ENCODE results near the gene TSPAN2. TPM values are rescaled to one million over a fixed set of nuclear protein-coding genes. Genes with fewer than 3 reads are reported as not detected.

TSPAN2 gene
- total RNA-seq, 1 donor from 2014 or later, result 10.6 TPM

- DNase-seq (ENCODE audit: extremely low spot score in 2 of 2), result no peak
- H3K36me3 ChIP-seq, result no peaks in the 10 kb centered on the region
- no peak for TF ChIP-seq POLR2A (IDR thresholded peaks at IDR 0.05)
- TF ChIP-seq, protein P1, sequence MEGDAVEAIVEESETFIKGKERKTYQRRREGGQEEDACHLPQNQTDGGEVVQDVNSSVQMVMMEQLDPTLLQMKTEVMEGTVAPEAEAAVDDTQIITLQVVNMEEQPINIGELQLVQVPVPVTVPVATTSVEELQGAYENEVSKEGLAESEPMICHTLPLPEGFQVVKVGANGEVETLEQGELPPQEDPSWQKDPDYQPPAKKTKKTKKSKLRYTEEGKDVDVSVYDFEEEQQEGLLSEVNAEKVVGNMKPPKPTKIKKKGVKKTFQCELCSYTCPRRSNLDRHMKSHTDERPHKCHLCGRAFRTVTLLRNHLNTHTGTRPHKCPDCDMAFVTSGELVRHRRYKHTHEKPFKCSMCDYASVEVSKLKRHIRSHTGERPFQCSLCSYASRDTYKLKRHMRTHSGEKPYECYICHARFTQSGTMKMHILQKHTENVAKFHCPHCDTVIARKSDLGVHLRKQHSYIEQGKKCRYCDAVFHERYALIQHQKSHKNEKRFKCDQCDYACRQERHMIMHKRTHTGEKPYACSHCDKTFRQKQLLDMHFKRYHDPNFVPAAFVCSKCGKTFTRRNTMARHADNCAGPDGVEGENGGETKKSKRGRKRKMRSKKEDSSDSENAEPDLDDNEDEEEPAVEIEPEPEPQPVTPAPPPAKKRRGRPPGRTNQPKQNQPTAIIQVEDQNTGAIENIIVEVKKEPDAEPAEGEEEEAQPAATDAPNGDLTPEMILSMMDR (IDR thresholded peaks at IDR 0.05), result peak; percentile 68 to 87 (median 84)
Measured at GRCh38 chr1:115112496-115113375, 23.4 kb upstream of the TSPAN2 start.

DNA sequence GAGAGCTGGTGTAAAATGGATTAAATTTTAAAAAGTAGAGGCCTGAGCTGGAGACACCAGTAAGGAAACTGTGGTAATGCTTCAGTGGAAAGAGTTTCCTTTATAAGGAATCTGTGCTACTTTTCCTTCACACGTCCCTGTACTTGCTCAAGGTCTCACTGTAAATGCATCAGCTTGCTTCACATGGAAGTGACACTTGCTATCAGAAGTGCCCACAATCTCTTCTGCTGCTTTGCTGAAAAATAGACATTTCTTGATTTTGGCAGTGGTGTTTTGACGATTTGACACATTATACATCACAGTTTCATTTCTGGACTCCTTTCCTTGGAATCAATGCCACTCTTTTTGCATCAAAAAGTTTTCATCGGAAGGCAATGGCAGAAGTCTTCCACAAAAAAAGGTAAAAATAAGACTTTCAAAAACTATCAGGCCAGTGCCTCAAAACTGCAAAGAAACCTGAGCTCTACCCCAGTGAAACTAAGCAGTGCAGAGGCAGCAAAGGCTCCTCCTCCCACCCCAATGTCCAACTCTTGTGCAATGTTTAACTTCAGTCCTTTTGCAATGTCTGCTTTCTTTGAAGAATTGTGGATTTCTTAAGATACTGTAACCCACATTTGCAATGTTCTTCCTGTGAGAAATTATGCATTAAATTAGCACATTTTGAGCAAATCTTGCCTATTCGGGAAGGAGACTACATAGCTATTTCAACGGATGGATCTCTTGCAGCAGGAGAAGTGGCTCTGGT, 18.4 kb upstream of the TSPAN2 start:
- Histone ChIP-seq H3K27ac (no peak overlapping the region), H3K27me3 (no peaks in the 10 kb centered on the region), H3K4me3 (no peak overlapping the region), H3K36me3 (no peaks in the 10 kb centered on the region), H3K4me1 (no peaks in the 10 kb centered on the region), H3K9me3 (no peaks in the 10 kb centered on the region)
- intact Hi-C loops (cut with DNase I), result no loop called here
- no peak for TF ChIP-seq POLR2AphosphoS5 (IDR thresholded peaks at IDR 0.05; ENCODE audit: insufficient read depth in 1 of 2, low read depth in 1 of 2)
- TF ChIP-seq POLR2A (IDR thresholded peaks at IDR 0.05), result no peak
- TF ChIP-seq, protein P1 (IDR thresholded peaks at IDR 0.05), result no peak
- no peak for DNase-seq (ENCODE audit: extremely low spot score in 2 of 2)

More at GRCh38 chr1:115112496-115113375, 23.4 kb upstream of the TSPAN2 start:
- no peak overlapping the region for H3K4me3 ChIP-seq
- H3K27ac ChIP-seq, result no peak overlapping the region
- H3K27me3 ChIP-seq, result no peaks in the 10 kb centered on the region
- H3K9me3 ChIP-seq, result no peaks in the 10 kb centered on the region
- H3K4me1 ChIP-seq, result no peaks in the 10 kb centered on the region
- intact Hi-C loops (cut with DNase I), result loop anchor here (2.0 kb wide), 1 partner anchor 136 kb away; no protein-coding TSS in a partner anchor

DNA sequence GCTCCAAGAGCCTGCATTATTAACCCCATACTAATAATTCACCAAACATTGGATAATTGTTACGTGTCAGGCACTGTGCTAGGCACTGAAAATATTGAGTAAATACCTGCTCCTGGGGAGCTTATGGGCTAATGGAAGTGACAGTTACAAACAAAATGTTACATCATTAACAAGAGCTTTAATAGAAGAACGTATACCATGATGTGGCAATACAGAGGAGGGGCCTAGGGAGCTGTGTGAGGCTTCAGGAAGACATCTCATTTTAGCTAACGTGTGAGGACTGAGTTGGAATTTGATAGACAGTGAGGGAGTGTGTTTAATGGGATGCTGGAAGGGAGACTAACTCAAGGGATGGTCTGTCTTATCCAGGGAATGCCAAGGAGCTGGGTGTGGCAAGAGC, 16.5 kb upstream of the TSPAN2 start:
- no peaks in the 10 kb centered on the region for H3K36me3 ChIP-seq
- TF ChIP-seq POLR2A (IDR thresholded peaks at IDR 0.05) (no peak), POLR2AphosphoS5 (IDR thresholded peaks at IDR 0.05; ENCODE audit: insufficient read depth in 1 of 2, low read depth in 1 of 2) (no peak)
- TF ChIP-seq, protein P1 (IDR thresholded peaks at IDR 0.05), result no peak
- intact Hi-C loops (cut with DNase I), result no loop called here
- no peak for DNase-seq (ENCODE audit: extremely low spot score in 2 of 2)
- H3K27ac ChIP-seq, result no peak overlapping the region
- H3K27me3 ChIP-seq, result no peaks in the 10 kb centered on the region
- H3K4me1 ChIP-seq, result no peaks in the 10 kb centered on the region
- no peak overlapping the region for H3K4me3 ChIP-seq
- no peaks in the 10 kb centered on the region for H3K9me3 ChIP-seq

DNA sequence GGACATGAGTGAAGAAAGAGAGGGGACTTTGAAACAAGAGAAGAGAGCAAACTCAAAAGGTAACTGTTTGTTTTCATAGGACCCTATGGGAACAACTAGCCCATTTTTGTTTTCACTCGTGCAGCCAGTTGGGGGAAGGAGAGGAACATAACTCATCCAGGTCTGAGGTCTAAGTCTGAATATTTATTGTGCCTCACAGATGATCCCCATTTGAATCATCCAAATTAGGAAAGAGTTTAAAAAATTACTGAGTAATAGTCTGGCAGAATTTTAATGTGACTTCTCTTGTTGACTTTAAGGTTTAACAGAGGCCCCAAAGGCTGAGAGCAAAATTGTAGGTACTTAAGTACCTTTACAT, 10.4 kb upstream of the TSPAN2 start:
- Histone ChIP-seq H3K36me3 (no peaks in the 10 kb centered on the region), H3K9me3 (no peaks in the 10 kb centered on the region), H3K27ac (peak overlapping the region; percentile 62), H3K4me1 (no peaks in the 10 kb centered on the region), H3K4me3 (peak overlapping the region; percentile 37 to 38), H3K27me3 (no peaks in the 10 kb centered on the region)
- no peak for DNase-seq (ENCODE audit: extremely low spot score in 2 of 2)
- intact Hi-C loops (cut with DNase I), result no loop called here
- no peak for TF ChIP-seq POLR2A (IDR thresholded peaks at IDR 0.05)
- TF ChIP-seq POLR2AphosphoS5 (IDR thresholded peaks at IDR 0.05; ENCODE audit: insufficient read depth in 1 of 2, low read depth in 1 of 2), result no peak
- TF ChIP-seq, protein P1 (IDR thresholded peaks at IDR 0.05), result no peak
